ENCODE results near the gene LIN37. TPM values are rescaled to one million over a fixed set of nuclear protein-coding genes. Genes with fewer than 3 reads are reported as not detected.
A peak's percentile ranks its signal among the peaks of the same experiment; 100 is the strongest.

Gene LIN37
- total RNA-seq, 1 experiment from 2014 or later: 11.3 TPM

GRCh38 chr19:35780717-35781116 is 32.3 kb downstream of the LIN37 start:
- TF ChIP-seq EZH2 (IDR thresholded peaks at IDR 0.05; ENCODE audit: borderline replicate concordance, low read depth, low read length, poor library complexity, severe bottlenecking): no peak
- TF ChIP-seq, protein P1, sequence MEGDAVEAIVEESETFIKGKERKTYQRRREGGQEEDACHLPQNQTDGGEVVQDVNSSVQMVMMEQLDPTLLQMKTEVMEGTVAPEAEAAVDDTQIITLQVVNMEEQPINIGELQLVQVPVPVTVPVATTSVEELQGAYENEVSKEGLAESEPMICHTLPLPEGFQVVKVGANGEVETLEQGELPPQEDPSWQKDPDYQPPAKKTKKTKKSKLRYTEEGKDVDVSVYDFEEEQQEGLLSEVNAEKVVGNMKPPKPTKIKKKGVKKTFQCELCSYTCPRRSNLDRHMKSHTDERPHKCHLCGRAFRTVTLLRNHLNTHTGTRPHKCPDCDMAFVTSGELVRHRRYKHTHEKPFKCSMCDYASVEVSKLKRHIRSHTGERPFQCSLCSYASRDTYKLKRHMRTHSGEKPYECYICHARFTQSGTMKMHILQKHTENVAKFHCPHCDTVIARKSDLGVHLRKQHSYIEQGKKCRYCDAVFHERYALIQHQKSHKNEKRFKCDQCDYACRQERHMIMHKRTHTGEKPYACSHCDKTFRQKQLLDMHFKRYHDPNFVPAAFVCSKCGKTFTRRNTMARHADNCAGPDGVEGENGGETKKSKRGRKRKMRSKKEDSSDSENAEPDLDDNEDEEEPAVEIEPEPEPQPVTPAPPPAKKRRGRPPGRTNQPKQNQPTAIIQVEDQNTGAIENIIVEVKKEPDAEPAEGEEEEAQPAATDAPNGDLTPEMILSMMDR (conservative IDR thresholded peaks at IDR 0.05; ENCODE audit: low read depth, low read length): no peak
- BruUV-seq (replicated peaks): no TSS peak
- no peaks in the 10 kb centered on the region for H3K9me3 ChIP-seq (ENCODE audit: low read depth, low read length, poor library complexity, severe bottlenecking)
- ChIA-PET POLR2A (ENCODE audit: low non-redundant PET) (interaction anchor here (0.7 kb wide), 1 partner anchor 37 kb away, joined by 3 read pairs; no protein-coding TSS in a partner anchor), CTCF (no interaction called here)
- intact Hi-C loops (cut with micrococcal nuclease; ENCODE audit: unreplicated experiment): no loop called here
- H3K27me3 ChIP-seq (replicated peaks; ENCODE audit: insufficient read depth, low read depth, low read length, poor library complexity): no peaks in the 10 kb centered on the region
- peaks cover 13% of the 10 kb centered on the region for H3K4me1 ChIP-seq (ENCODE audit: insufficient read depth, low read length, poor library complexity, severe bottlenecking)
- no peak overlapping the region for H3K27ac ChIP-seq (ENCODE audit: low read depth, low read length, poor library complexity, severe bottlenecking)
- no peak for DNase-seq (ENCODE audit: low spot score)
- peaks cover 30% of the 10 kb centered on the region for H3K36me3 ChIP-seq (ENCODE audit: insufficient read depth, low read length, poor library complexity, severe bottlenecking)
- H3K4me3 ChIP-seq (ENCODE audit: low read depth, low read length, poor library complexity, severe bottlenecking): no peak overlapping the region

DNA sequence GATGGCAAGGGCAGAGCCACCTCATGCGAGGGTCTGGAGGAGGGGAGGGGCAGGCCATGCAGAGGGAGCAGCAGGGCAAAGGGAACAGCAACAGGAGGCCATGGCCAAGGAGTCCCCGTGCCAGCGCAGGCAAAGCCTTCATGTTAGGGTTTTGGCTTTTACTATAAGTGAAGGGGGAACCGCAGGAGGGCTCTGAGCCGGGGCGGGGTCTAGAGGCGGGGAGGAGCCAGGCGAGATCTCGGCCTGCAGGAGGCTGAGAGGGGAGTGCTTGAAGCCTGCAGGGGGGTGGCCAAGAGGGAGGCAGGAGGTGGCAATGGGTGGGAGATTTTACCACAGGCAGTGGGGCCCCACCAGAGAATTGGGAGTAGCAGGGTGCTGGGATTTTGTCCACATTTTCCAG is 33.3 kb downstream of the LIN37 start:
- BruUV-seq (replicated peaks): no TSS peak
- H3K9me3 ChIP-seq (ENCODE audit: low read depth, low read length, poor library complexity, severe bottlenecking): no peaks in the 10 kb centered on the region
- peaks cover 30% of the 10 kb centered on the region for H3K36me3 ChIP-seq (ENCODE audit: insufficient read depth, low read length, poor library complexity, severe bottlenecking)
- no peak for TF ChIP-seq EZH2 (IDR thresholded peaks at IDR 0.05; ENCODE audit: borderline replicate concordance, low read depth, low read length, poor library complexity, severe bottlenecking)
- TF ChIP-seq, protein P1 (conservative IDR thresholded peaks at IDR 0.05; ENCODE audit: low read depth, low read length): no peak
- H3K27ac ChIP-seq (ENCODE audit: low read depth, low read length, poor library complexity, severe bottlenecking): no peak overlapping the region
- peaks cover 5% of the 10 kb centered on the region for H3K4me1 ChIP-seq (ENCODE audit: insufficient read depth, low read length, poor library complexity, severe bottlenecking)
- intact Hi-C loops (cut with micrococcal nuclease; ENCODE audit: unreplicated experiment): no loop called here
- no peak overlapping the region for H3K4me3 ChIP-seq (ENCODE audit: low read depth, low read length, poor library complexity, severe bottlenecking)
- CTCF ChIA-PET: no interaction called here
- peak; percentile 27 for DNase-seq (ENCODE audit: low spot score)
- POLR2A ChIA-PET (ENCODE audit: low non-redundant PET): no interaction called here
- H3K27me3 ChIP-seq (replicated peaks; ENCODE audit: insufficient read depth, low read depth, low read length, poor library complexity): no peaks in the 10 kb centered on the region

DNA sequence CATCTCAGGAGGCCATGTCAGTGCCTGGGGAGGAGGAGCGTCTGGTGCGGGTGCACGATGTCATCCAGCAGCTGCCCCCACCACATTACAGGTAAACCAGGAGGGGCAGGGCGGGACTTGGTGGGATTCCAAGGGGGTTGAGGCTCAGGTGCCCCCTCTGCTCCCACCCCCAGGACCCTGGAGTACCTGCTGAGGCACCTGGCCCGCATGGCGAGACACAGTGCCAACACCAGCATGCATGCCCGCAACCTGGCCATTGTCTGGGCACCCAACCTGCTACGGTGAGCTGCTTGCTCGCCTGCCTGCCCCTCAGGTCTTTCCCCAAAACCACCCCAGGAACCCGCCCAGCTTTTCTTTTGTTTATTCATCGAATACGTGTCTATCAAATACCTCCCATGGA is 34.2 kb downstream of the LIN37 start:
- no peak for TF ChIP-seq EZH2 (IDR thresholded peaks at IDR 0.05; ENCODE audit: borderline replicate concordance, low read depth, low read length, poor library complexity, severe bottlenecking)
- TF ChIP-seq, protein P1 (conservative IDR thresholded peaks at IDR 0.05; ENCODE audit: low read depth, low read length): no peak
- CTCF ChIA-PET: no interaction called here
- POLR2A ChIA-PET (ENCODE audit: low non-redundant PET): no interaction called here
- H3K27me3 ChIP-seq (replicated peaks; ENCODE audit: insufficient read depth, low read depth, low read length, poor library complexity): no peaks in the 10 kb centered on the region
- no TSS peak for BruUV-seq (replicated peaks)
- DNase-seq (ENCODE audit: low spot score): no peak
- intact Hi-C loops (cut with micrococcal nuclease; ENCODE audit: unreplicated experiment): no loop called here
- H3K4me1 ChIP-seq (ENCODE audit: insufficient read depth, low read length, poor library complexity, severe bottlenecking): no peaks in the 10 kb centered on the region
- no peak overlapping the region for H3K4me3 ChIP-seq (ENCODE audit: low read depth, low read length, poor library complexity, severe bottlenecking)
- no peaks in the 10 kb centered on the region for H3K9me3 ChIP-seq (ENCODE audit: low read depth, low read length, poor library complexity, severe bottlenecking)
- H3K27ac ChIP-seq (ENCODE audit: low read depth, low read length, poor library complexity, severe bottlenecking): no peak overlapping the region
- H3K36me3 ChIP-seq (ENCODE audit: insufficient read depth, low read length, poor library complexity, severe bottlenecking): peaks cover 30% of the 10 kb centered on the region
